HL-60/S4 treated with phorbol 12-myristate 13-acetate at 8.2 ng/mL for 4 days and 3 days (cell line): ENCODE data around the gene TREM1.

ENCODE experiments used
- in situ Hi-C: fragments of 300-500 bp; cut with MboI; formaldehyde crosslinking; loops from 2 replicates; pipeline ENCODE4 v1.15.0; 2022; ENCODE audit warnings: low sequenced_read_pairs

TREM1 gene

DNA sequence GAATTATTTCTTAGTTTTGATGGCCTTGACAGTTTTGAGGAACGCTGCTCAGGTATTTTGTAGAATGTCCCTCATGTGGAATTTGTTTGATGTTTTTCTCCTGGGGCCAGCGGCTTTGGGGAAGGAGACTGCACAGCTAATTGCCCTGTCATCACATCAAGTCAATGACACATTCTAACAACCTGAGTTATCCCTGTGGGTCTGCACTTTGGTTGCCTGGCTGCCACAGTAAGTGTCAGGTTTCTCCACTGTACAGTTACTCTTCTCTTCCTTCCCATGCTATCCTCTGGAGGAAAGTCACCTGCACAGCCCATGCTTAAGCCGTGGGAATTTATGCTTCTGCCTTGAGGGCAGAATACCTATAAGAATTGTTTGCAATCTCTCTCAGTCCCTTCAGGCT lies 59.7 kb downstream of the TREM1 start:
- in situ Hi-C loops, result no loop called here

DNA sequence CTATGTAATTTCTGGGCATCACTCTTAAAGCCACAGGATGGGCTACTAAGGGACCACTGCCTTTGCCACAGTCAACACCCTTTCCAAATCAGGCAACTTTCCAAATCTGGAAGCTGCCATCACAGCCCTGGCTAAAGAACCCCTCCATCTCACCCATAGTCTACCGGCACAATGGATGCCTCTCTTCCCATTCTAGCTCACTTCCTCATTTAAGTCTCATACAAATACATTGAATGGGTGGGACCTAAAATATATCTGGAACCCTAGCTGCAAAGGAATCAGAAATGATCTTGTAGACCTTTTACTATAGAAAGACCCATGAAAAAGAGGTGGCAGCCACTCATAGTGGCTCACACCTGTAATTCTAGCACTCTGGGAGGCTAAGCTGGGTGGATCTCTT lies 61.7 kb downstream of the TREM1 start:
- in situ Hi-C loops, result no loop called here
